GM19025 (cell line): ENCODE results near the gene CBARP.

Experiments
- ATAC-seq: cut with Tn5 transposase; IDR thresholded peaks from one replicate; pipeline ENCODE4 v1.9.1; 2021; ENCODE audit warnings: mild to moderate bottlenecking, low read depth, moderate library complexity; ENCODE audit not compliant: unreplicated experiment

CBARP gene

DNA sequence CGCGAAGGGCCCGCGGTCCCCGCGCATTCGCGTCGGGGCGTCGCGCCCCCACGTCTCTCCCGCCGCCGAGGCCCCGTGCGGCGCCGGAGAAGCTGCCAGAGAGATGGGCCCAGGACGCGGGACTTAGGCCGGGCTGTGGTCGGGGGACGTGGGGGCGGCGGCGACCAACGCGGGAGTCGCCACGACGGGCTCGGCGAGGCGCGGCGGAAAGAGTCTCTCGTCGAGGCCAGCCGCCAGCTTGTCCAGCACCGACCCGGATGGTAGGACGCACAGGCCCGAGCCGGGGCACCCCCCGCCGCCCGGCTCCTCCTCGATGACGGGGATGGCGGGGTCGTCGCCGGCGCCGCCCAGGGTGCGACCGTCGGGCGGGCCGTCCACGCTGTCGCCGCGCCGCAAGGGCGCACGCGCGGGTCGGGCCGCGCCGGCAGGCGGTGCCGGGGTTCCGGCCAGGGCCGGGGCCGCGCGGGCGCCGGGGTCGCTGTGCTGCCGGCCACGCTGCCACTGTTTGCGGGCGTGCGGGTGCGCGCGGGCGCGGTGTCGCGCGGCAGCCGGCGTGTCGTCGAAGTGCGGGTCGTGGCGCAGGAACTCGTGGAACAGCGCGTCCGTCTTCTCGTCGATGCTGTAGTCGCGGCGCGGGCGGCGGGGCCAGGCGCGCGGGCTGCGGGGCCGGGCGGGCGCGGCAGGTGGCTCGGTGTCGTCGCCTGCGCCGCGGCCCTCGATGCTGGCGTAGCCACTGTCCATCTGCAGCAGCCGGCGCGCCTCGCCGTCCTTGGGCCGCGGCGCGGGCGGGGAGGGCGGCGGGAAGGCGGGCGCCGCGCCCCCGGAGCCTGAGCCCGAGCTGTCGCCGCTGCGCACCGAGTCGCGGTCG lies 8.5 kb downstream of the CBARP start:
- no peak for ATAC-seq

DNA sequence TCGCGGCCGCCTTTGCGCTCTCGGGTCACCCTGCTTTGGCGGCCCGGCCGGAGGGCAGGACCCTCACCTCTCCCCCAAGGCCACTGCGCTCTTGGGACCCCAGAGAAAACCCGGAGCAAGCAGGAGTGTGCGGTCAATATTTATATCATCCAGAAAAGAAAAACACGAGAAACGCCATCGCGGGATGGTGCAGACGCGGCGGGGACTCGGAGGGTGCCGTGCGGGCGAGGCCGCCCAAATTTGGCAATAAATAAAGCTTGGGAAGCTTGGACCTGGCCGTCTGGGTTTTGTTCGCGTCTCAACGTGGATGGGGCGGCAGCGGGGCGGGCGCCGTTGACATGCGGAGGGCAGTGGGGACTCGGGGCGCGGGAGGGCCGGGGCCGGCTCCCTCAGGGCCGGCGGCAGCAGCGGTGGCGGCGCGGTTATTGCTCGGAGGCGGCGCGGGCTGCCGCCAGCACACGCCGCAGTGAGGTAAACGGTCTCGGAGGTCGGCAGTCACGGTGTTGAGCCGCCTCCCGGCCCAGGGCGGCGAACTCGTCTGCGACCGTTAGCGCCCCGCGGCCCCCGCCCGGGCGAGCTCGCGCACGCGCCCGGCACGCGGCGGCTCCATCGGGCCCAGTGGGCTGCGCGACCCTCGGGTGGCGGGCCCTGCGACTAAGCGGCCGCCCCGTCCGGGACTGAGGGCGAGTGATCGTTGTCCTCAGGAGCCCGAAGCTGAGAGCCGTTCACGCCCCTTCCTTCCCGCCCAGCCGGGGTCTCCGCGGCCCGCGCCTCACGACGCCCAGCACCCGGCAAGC lies 9.4 kb downstream of the CBARP start:
- no peak for ATAC-seq

DNA sequence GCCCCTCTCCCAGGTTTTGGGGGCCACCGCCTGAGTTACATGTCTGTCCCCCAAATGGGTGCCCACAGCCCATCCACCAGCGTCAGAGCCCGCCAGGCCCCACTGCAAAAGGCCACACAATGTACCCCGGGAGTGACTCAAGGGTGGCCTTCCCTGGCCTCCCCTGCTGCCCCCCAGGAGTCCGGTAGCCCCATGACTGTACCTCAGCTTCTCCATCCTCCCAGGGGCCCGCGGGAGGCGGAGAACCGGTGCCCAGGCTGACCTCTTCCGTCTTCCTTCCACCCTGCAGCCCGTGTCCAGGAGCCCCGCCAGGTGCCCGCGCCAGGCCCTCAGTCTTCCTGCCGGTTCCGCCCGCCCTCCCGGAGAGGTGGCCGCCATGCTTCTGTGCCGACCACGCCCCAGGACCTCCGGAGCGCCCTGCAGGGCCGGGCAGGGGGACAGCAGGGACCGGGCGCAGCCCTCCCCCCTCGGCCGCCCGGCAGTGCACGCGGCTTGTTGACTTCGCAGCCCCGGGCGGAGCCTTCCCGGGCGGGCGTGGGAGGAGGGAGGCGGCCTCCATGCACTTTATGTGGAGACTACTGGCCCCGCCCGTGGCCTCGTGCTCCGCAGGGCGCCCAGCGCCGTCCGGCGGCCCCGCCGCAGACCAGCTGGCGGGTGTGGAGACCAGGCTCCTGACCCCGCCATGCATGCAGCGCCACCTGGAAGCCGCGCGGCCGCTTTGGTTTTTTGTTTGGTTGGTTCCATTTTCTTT lies 10.3 kb downstream of the CBARP start:
- no peak for ATAC-seq

DNA sequence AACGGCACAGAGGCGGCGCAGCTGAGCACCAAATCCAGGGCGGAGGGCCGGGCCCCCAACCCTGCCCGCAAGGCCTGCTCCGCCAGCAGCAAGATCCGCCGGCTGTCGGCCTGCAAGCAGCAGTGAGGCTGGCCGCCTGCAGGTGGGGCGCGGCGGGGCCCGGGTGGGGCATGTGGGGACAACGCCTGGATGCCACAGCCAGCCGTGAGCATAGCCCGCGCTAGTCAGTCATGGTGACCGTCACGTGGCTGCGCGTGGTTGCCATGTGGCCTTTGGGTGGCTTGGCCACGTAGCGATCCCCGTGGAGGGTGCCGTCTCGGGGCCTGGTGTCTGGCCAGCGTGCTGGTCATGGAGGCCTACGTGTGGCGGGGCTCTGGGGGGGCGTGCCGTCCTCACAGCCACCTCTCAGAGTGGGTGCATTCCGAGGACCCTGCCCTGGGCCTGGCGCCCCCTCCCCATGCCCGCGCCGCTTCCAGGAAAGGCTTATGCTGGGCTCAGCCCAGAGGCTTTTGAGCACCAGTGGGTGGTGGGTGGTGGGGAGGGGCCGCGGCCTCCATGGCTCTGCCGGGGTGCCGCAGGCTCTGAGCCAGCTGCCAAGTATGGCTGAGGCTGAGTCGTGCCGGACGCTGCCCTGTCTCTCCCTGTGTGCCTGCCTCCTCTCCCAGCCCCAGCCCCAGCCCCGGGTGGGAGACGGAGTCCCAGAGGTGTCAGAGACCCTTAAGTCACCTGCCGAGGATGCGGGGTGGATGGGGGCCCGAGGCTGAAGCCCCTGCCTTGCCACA lies 11.1 kb downstream of the CBARP start:
- ATAC-seq = no peak

DNA sequence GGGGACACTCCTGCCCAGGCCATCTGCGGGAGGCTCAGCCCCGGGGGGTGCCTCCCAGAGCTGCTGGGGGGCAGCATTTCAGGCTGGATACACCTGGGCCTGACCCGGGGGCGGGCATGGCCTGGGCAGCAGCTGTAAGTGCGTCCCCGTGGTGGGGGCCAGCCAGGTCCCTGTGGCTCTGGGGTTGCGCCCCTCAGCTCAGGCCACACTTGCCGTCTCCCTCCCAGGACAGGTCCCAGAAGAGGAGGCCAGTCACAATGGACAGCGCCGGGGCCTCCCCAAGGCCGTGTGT lies 11.6 kb downstream of the CBARP start:
- ATAC-seq = no peak

DNA sequence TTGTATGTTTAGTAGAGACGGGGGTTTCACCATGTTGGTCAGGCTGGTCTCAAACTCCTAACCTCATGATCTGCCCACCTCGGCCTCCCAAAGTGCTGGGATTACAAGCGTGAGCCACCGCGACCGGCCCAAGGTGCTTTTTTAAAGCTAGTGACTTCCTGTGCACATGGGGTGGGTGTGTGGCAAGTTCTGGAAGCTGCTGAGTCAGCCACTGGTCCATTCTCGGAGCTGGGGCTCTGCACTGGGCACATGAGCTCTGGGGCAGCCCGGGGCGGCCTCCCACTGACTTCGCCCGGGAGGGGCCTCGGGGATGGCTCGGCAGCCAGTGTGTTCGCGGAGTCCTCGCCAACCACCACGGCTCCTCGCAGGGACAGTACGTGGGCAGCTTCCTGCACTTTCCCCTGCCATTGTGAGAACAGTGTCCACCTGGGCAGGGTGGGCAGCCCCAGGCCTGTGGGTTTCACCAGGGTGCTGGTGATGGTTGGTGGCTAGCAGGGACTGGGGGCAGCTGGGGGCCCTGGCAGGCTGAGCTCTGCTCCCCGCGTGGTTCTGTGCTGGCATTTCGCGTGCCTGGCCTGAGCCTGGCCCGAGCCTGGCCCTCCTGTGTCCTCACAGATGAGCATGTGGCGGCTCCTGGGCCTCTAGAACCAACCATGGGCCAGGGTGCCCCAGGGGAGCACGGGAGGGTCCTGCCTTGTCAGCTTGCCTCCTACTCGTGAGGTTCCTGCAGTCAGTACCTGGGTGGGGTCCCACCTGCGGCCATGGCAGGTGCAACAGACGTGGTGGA lies 12.2 kb downstream of the CBARP start:
- ATAC-seq = no peak

DNA sequence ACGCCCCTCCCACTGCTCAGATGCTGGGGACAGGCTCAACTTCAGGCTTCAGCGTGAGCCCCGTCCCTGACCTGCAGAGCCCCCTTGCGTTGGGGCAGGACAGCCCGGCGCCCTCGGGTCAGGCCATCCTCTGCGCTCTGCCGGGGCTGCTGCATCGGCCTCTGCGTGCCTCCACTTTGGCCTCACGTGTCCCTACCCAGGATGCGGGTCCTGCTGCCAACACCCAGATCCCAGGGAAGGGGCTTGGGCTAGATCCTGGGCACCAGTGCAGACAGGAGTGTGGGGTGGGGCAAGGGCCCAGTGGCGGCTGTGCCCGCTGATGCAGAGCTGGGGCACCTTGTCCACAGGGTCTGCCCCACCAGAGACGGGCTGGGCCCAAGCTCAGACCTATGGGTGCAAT lies 13.0 kb downstream of the CBARP start:
- ATAC-seq = no peak

DNA sequence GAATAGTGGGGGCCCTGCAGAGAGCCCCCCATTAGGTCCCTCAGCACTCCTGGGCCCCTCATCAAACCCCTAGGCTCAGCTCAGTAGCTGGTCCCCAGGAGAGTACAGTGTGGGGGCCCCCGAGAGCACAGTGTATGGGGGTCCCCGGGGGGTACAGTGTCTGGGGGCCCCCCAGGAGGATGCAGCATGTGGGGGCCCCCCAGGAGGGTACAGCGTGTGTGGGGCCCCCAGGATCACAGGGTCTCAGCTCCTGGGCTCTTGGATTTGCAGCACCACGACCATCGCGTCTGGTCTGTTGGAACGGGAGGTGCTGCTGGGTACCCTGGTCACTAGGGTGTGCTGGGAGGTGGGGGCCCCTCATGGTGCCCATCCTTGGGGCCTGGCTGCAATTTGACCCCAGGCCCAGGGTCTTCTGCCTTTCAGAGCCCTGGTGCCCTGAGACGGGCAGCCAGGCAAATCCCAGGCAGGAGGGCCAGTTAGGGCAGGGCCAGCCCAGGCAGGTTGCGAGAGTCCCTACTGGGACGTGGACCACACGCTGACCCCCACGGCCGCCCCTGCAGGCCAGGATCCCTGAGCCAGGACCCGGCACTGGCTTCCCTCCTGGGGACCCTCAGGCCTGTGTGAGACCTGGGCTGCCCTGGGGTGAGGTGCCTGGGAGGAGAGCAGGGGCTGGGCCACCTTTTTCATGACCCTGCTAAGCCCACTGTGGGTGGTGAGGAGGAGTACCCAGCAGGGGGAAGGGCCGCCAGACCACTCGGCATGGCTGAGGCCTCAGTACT lies 13.6 kb downstream of the CBARP start:
- ATAC-seq = no peak

DNA sequence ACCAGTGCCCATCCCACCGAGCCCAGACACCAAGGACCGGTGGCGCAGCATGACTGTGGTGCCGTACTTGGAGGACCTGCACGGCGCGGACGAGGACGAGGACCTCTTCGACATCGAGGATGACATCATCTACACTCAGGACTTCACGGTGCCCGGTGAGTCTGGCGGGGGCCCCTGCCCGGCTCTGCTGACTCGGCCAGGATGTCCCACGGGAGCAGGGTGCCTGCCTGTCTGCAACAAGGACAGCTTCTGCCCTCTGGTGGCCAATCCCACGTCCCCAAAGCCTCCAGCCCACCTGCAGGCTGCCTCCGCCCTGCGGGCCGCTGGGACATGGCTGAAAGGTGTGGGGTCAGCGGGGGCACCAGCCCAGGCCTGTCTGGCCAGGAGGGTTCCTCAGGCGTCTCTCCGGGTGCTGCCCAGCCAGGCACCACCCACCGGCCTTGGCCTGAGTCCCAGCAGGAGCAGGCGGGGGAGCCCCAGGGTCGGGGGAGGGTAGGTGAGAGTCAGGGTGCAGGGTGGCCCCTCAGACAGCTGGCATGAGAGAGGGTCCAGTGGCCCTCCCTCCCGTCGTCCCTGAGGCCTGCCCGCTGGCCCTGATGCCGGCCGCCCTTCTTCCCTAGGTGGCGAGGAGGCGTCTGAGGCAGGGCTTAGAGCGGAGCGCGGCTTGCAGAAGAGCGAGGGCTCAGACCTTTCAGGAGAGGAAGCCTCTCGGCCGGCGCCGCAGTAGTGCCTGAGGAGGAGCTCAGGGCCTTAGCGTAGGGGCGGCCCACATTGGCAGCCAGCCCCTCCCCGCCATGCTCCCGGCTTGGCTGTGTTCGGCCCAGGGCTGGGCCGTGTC lies 14.6 kb downstream of the CBARP start:
- no peak for ATAC-seq

DNA sequence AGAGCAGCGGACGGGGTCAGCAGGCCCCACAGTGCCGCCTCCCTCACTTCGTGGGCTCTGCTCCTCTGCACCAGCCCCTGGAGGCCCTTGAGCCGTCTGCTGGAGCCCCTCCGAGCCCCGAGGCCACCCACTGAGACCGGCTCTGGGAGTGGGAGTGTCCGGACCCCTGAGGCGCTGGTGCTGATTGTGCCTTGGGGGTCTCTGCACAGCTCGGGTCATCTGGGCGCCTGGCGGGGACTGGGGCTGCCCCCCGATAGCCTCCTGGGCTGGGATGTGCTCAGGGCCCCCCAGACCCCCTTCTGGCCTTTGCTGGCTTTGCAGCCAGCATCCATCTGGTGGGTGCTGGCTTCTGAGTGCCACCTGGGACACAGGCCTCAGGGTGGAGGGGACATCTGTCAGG lies 15.4 kb downstream of the CBARP start:
- no peak for ATAC-seq

DNA sequence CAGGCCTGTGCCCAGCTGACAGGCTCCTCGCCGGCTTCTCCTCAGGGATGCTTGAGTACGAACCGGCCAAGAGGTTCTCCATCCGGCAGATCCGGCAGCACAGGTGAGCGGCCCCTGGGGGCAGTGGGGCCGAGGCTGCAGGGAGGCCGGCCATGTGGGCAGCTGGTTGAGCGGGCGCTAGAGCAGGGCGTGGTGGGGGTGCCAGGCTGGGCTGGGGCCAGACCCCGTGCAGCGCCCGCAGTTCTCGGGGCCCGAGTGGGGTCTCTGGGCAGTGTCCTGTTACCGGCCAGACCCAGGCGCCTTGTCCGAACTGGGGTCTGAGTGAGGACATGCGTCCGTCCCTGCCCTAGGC lies 15.9 kb downstream of the CBARP start:
- no peak for ATAC-seq

DNA sequence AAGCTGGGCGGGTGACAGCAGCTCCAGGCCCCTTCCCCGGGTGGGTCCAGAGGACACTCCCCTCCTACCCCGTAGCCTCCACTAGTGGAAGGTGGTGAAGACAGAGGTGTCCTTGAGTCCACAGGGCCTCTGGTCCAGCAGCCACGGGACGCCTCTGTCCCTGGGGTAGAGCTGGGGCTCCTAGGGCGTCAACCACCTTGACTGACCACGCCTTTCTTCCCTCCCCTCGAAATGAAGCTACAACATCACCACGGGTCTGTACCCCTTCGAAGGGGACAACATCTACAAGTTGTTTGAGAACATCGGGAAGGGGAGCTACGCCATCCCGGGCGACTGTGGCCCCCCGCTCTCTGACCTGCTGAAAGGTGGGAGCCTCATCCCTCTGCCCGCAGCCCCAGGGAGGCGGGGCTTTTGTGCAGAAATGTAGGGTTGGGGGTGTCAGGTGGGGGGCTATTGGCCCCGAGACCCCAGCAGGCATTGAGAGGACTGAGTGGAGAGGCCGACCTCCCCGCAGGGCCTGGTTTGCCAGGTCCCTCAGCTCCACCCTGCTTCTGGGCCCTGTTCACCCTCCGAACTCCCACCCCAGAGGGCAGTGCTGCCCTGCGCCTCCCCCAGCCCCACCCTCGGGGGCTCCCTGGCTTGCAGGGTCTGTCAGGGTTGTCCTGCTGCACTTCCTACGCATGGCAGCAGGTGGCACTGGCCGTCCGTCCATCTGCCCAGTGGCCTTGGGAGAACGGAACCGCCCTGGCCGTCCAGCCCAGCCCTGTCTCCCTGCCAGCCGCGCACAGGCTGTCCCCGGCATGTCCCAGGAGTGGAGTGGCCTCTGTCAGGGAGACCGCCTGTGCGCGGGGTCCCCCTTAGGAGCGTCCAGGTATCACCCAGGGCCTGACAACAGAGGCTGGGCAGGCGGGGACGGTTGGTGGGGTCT lies 16.6 kb downstream of the CBARP start:
- ATAC-seq = no peak

DNA sequence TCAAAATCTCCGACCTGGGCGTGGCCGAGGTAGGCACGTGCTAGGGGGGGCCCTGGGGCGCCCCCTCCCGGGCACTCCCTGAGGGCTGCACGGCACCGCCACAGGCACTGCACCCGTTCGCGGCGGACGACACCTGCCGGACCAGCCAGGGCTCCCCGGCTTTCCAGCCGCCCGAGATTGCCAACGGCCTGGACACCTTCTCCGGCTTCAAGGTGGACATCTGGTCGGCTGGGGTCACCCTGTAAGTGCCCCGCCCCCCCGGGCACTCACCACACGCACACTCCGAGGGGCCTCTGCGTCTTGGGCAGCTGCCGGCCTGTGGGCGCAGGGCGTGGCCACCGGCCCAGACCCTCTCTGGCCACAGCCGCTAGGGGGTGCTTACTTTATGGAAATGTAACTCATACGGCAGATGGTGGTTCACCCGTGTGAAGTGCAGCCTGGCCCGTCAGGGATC lies 17.3 kb downstream of the CBARP start:
- no peak for ATAC-seq

DNA sequence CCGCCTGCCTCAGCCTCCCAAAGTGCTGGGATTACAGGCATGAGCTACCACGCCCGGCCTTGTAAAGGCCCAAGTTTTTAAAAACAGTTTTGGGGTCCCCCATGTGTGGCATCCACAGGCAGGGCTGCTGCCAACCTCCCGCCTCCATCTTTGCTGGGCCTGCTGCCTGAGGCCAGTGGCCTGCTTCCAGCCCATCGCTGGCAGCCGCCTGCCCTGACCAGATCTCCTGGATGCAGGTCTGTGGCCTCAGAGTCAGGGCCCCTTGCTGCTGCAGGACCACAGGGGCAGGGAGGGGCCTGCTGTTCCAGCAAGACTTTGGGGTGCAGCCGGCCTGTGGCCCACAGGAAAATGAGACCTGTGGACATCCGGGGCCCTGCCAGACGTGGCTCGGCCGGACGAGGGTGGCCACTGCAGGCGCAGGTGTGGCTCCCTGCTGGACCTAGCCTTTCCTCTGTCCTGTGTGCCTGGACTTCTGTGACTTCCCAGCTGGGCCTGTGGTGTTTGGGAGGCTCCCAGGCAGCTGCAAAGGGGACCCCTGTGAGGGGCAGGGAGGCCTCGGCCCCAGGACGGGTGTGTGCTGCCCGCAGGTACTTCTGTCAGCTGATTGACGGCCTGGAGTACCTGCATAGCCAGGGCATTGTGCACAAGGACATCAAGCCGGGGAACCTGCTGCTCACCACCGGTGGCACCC lies 17.9 kb downstream of the CBARP start:
- ATAC-seq = no peak

DNA sequence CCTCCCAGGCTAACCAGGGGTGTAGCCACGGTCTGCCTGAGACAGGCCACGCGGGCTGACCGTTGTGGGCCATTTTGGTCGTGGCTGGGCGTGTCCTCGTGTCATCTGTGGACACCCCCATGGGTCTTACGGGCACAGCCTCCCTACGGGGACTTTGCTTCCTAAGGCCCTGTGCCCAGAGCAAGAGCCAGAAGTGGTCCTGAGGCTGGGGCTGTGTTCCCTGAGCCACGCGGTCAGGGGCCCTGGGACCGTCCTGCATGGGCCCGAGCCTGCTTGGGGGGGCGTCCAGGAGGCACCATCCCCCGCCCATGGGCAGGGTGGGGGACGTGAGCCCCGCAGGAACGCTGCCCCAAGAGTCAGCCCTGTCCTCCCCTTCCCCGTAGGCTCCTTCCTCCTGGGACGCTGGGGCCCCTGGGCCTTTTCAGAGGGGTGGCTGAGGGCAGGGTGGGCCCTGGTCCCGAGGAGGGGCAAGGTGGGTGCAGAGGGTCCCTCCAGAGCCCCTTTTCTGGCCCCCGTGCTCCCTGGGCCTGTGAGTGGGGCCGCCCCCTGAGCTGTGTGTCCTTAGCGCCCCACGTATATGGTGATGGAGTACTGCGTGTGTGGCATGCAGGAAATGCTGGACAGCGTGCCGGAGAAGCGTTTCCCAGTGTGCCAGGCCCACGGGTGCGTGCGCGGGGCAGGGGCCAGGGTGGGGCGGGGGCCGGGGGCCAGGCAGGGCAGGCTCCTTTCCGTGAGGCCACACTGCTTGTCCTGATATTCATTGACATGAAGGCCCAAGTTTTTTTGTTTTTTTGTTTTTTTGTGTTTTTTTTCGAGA lies 18.8 kb downstream of the CBARP start:
- no peak for ATAC-seq

DNA sequence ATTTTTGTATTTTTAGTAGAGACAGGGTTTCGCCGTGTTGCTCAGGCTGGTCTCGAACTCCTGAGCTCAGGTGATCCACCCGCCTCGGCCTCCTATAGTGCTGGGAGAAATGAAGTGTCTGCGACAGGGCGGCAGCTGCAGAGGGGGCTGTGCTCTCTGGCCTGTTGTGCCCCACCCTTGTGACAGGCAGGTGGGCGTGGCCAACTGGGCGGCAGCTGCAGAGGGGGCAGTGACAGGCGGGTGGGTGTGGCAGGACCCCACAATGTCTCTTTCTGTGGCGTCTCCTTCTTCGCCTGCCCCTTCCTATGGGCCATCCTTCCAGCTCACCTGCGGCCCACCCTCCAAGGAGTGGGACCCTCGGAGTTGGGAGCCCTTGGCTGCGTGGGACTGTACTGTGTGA lies 20.4 kb downstream of the CBARP start:
- no peak for ATAC-seq
